NCI-H69 (cell line): ENCODE data around the gene YWHAH.

Experiments used
- DNase-seq: peaks from one replicate; lab custom pipeline; 2025; lab: John Stamatoyannopoulos, UW

The YWHAH gene

DNA sequence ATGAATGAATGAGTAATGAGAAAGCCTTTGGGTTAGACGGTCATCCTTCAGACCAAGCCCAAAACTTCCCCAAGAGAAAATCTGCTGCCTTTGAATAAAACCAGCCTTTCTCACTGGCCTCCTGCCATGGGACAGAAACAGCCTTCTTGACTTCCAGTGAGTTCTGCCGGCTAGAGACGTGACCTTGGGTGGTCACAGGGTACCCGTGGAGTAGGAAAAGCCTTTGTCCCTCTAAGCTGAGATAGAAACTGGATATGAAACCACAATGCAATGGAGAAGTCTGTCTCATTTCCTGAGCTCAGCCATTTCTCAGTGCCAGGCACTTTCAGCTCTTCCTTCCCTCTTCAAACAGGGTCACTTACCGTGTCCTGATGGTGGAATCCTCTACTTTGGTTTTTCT, 21.2 kb upstream of the YWHAH start:
- no peak for DNase-seq

DNA sequence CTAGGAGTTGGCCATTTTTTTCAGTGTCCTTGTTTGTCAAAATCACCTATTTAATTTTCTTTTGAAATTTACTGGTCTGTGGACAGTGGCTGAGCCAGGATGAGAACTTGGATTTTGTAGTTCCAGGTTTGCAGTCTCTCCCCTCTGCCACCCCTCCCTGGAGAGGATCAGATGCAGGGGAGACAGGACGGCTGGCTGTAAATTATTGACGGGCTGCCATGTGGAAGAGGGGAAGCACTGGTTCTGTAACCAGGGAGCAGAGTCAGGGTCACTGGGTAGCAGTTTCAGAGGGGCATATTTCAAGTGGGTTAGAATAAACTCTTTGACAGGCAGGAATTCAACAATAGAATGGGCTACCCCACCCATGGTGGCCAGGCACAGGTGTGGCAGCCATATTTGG, 20.6 kb upstream of the YWHAH start:
- DNase-seq = no peak

DNA sequence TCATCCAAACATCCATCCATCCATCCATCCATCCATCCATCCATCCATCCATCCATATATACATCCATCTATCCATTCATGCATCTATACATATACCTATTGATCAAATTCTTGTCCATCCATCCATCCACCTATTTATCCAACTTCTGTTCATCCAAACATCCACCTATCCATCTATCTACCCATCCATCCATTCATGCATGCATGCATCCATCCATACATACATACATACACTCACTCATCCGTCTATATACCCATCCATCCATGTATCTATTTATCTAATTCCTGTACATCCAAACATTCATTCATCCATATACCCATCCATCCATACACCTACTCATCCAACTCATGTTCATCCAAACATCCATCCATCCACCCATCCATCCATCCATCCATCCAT, 19.3 kb upstream of the YWHAH start:
- no peak for DNase-seq

DNA sequence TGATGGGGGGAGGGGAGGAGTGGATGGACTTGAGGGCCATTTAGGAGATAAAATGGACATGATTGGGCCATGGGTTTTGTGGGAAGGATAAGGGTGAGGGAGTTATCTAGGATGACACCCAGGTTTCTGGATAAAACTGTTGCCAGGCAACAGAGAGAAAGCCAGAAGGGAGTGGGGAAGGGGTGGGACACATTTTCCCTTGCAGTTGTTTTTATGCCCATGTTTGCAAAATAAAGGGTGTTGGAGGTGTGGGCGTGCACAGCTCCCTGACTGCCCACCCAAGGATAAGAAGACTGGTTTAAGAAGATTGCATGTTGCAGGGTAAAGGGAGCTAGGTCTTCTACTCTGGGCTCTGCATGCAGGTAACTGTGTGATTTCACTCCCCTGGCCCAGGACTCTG, 18.3 kb upstream of the YWHAH start:
- DNase-seq = no peak

DNA sequence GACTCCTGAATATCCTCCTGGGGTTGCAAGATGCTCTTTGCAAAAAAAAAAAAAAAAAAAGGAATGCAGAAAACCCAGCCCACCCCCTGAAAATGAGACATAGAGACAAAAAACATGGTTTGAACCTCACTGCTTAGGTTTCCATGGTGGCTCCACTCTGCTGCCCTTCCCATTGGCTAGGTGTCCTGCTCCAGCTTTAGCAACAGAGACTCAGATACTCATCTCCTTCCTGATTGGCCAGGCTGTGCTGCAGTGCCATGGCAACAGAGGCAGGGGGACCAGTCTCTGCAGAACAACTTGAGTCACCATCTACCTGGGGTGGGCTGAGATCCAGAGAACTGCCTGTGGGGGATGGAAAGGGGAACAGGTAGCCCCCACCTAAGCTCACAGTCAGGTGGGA, 17.4 kb upstream of the YWHAH start:
- DNase-seq = peak; percentile 42

DNA sequence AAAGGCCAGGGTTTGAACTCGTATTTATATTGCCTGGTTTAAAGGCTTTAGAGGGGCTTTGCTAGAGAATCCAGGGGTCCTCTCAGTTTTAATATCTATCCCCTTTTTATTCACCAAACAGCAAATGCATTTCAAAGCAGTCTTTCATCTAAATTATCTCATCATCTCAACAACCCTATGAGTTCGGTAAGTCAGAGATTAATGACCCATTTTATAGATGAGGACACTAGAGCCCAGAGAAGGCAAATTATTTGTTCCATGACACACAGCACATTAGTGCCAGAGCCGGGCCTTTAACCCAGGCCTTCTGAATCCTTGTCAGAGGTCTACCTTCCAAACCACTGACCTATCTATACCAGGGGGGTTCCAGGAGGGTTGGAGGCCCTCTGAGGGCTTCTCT, 16.8 kb upstream of the YWHAH start:
- no peak for DNase-seq

DNA sequence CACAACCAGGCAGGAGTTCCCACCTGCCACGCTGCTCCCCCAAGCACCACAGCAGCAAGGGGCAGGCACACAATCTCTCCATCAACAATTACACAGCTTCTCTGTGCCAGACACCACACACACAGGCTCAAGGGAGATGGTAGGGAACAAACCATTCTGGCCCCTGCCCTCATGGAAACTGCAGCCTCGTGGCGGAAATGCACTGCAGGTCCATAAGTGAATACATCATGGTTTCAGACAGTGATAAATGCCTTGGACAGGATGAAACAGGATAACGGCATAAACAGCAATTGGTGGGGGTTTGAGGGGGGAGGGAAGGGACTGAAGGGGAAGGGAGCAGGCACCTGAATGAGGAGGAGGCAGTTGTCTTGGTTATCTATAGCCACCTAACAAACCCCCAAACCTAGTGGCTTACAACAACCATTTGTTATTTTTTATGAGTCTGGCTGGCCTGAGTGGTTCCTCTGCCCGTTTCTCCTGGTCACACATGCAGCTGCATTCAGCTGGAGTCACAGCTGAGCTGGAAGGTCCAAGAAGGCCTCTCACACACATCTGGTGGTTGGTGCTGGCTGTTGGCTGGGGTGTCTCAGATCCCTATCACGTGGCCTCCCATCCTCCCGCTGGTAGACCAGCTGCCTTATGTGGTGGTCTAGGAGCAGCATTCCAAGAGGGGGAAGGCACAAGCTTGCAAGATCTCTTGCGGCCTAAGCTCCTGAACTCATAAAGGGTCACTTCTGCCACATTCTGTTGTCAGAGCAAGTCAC, 15.0 kb upstream of the YWHAH start:
- DNase-seq = peak; percentile 32

DNA sequence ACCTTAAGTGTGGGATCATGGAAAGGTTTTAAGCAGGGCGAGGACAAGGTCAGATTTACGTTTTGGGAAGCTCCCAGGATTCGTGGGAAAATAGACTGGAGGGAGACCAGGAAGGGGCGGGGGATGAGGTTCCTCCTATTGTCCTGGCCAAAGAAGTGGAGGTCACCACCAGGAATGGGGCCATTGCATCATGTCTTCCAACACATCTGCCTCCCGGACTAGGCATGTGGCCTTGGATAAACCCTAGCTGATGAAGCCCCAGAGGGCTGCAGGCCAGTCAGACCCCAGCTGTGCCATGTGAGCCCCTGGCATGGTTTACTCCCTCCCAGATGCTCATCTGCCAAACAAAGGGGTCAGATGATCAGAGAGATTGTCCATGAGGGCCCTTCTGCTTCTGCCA, 11.5 kb upstream of the YWHAH start:
- no peak for DNase-seq

DNA sequence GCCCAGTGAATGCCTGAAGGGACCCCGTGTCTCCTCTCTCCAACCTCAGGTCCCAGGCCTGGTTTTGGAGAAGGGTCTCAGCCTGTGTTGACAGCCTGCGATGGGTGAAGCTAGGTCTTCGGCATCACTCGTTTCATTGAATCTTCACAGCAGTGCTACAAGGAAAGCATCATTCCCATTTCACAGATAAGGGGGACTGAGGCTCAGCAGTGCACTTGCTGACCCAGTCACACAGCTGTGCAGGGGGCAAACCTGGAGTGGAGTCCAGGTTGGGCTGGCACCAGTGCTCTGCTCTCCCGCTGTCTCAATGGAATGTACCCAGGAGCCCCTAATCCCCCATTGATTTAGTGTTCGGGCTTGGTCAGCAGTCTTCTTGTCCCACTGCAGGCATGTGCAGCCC, 10.9 kb upstream of the YWHAH start:
- DNase-seq = no peak

DNA sequence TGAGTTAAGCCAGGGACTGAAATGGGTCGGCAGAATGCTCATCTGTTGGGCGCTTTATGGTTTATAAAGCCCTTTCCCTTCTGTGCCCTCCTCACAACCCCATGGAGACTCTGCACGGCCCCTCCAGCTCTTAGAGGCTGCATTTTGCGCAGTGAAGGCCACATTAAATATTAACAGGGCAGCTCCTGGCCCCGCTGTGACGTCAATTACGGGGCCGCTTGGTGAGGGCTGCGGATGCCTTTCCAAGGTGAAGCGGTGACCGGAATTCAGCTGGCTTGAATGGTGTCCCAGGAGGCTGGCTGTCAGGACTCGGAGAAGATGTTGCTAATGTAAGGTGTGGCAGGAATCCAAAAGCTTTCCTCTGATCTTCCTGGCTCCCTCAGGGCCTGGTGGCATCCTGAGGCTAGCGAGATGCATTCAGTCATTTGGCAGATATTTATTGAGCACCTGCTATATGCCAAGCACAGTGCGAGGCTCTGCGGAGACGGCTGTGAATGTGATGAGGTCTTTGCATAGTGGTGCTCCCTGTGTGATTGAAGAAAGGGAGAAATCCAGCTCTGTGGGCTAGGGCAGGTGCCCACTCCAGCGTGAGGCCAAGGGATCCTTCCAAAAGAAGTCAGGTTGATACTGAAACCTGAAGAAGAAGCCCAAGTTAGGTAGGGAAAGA, 10.4 kb upstream of the YWHAH start:
- DNase-seq = peak; percentile 79

DNA sequence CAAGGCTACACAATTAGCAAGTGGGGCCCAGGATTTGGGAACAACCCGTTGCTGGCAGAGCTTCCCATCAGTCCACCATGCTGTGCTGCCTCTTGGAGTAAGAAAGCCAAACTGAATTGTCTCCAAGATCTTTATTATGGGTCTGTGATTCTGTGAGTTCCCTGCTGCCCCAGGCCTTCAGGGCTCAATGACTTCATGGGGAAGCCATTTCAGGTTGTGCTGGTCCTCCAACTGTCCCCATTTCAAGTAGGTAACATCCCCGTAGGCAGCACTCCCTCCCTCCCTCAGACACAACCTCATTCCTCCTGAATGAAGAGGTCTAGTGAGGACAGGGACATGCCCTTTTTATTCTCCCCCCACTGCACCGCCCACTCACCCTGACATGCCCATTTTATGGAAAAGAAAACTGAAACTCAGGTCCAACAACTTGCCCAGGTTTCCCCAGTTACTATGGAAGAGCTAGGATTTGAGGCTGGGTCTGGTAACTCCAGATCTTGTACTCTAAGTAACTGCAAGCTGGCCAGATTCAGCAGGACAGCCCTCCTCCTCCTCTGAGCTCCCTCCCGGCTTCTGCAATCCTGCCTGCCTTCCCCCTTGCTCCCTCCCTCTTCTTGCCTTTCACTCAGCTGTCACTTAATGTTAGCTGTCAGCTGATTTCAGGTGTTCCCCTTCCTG, 8.2 kb upstream of the YWHAH start:
- no peak for DNase-seq

DNA sequence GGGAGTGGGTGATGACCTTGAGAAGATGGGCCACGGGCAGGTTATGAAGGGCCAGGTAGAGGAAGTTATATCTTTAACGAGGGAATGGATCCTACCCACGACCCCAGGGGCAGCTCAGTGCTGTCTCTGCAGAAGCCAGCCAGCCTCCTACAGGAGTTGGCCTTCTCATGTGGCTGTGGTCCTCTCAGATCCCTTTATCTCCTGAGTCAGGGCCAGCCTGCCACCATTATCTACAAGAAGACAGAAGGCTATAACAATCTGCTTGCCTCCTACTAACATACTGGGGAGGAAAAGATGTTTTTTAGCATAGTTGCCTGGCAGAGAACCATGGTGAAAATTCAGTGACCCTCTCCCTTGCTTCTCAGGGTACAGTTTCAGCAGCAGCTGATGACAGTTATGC, 7.0 kb upstream of the YWHAH start:
- DNase-seq = no peak

DNA sequence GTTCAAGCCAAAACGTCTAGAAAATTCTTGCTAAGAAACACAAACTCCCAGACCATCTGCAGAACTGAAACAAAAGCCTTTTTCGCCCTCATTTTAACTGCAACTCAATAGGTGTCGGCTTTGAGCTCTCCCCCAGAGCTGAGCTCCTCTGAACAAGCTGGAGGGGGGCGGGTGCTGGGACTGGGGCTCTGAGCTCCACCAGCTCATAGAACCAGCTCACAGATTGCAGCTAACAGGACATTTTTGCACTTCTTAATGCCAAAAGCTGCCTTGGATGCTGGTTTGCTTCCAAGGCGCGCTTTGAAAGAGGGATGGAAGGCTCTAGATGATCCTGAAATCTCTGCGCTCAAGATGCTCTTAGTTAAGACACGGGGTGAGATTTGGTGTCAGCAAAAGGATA, 6.0 kb upstream of the YWHAH start:
- no peak for DNase-seq

DNA sequence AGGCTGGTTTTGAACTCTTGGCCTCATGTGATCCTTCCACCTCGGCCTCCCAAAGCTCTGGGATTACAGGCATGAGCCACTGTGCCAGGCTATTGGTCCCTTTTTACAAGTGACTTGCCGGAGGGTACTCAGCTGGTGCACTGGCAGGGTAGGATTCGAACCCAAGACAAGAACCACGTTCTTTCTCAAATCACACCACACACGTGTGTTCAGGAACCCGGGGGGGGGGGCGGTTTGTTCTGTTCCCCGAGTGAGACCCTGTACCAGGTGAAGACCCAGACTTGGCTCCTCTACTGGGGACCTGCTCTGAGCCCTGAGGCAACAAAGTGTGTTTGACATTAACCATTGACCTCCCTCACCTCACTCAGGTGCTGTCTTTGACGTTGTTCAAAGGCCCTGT, 3.8 kb upstream of the YWHAH start:
- DNase-seq = no peak

DNA sequence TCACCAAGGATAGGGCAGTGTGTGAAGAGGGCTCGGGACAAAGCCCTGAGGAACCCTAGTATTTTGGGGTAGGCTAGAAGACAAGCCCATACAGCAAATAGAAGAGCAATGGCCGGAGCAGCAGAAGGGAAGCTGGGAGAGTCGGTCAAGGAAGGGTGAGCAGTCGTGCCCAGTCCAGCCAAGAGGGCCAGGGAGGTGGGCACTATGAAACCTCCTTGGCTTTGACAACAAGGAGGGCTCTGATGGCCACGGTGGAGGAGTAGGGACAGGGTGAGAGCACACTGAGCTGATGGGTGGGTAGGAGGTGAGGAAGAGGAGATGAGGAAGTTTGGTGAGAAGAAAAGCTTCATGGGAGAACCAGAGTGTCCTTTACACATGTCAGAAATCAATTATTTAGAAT, 2.2 kb upstream of the YWHAH start:
- DNase-seq = no peak

DNA sequence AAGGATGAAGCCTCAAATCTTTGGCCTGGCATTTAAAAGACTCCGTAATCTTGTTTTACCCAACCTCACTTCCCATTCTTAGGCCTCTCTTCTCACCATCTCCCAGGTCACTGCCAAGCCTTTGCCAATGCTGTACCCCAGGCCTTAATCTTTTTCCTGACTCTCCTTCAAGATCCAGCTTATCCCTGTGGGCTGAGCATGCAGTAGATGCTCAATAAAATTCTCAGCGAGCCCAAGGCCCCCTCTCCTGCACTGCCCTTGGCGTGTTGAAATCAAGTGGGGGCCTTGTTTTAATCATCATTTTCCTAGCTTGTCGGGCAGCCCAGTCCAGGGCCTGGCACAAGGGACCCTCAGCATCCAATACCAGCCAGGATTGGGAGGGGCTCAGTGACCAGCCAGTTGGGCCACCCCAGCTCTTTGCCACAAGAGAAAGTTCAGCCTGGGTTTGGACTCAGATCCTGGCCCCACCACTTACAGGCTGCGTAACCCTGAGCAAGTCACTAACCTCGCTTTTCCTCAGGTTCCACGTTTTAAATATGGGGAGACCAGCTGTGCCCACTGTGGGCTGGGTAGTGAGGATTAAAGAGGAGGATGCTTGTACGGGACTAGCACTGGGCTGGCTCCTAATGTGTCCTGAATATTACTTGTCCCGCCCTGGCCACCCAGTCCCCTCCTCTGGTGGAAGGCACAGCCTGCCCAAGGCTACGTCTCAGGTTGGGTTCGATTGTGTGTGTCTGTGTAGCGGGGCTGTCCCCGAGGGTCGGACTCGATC, 943 bp upstream of the YWHAH start:
- DNase-seq = no peak

DNA sequence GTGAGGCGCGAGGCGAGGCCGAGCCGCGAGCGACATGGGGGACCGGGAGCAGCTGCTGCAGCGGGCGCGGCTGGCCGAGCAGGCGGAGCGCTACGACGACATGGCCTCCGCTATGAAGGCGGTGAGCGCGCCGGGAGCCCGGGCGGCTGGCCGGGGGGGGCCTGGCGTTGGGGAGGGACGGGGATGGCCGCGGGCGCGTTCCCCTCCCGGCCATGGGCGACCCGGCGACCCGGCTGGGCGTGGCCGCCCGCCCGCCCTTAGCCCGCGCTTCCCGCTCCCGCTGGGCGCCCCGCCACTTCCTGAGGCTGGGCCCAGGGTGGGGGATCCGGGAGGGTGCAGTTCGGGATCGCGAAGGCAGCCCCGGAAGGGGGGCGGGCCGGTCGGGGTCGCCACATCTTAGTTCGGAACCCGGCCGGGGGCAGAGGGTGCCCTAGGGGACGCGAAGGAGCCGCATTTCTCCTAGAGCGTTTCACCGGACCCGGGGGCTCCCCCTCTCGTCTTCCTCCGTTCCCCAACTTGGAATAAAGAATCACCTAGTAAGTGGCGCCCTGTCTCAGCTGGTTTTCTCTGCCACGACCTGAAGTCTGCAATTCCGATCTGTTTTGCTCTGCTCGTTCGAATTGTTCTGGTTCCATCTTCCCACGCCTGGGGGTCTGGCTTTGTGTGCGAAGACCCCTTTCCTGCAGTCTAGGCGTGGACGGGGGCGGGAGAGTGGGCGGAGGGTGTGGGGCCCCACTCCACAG, 536 bp downstream of the YWHAH start:
- DNase-seq = peak; percentile 87

DNA sequence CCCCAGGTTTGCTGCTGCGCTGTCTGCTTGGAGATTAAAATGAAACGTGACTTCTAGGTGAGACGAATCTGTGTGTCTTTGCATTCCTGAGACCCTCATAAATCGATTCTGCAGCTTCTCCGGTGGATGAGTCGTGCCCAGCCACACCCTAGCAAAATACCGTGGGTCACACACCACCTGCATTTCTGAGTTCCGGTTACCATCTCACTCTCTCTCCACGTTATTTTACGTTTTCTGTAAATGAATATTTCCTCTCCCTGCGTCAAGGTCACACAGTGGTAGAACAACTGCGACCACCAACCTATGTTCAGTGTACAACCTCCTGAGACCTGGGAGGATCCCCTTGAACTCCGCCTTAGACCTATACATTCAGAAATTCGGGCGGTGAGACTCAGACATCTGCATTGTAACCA, 1.1 kb downstream of the YWHAH start:
- no peak for DNase-seq

DNA sequence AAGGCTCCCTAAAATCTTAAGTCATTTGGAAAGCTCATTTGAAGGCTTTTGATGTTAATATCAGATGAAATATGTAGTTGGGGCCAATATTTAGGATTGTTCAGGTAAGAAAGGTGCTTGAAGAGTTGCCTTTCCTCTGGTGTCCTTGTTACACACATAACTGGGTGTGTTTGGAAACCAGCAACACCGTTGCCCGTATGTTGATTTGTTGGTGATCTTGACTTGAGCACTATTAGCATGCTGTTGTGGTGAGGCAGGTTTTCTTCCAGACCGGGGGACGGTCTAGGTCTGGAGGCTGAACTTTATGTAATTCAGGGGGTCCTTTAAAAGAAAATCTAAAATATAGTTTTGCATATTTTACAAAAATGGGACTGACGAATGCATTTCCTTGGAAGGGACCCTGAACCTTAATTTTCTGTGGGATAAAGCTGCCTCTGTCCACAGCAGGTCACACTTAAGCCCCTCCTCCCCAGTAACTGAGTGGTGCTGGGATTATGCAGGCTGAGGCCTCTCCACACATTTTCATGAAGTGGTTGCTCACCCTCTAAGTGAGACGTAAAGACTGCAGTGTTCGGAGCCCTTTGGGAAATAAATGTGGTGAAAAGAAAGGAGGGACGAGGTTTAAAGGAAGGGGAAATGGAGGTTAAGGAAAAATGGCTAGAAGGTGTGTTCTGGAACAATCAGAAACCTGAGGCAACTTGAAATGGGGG, 1.8 kb downstream of the YWHAH start:
- peak; percentile 36 for DNase-seq

DNA sequence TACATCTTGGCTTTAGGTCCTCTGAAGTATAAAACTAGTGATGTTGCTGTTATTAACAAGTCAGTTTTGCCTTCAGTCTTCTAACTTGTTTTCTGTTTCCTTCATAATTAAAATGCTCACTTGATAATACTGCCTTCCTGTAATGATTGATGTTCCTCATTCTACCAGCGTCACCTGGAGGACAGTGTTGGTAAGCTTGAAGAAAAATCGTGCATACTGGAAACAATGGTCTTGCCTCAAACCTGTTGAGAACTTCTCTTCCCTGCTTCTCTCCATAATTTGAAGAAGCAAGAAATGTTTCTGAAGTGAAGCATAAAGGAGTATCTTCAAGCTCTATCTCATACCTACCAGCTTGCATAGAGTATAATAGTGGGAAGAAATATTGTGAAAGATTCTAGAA, 3.0 kb downstream of the YWHAH start:
- peak; percentile 57 for DNase-seq

DNA sequence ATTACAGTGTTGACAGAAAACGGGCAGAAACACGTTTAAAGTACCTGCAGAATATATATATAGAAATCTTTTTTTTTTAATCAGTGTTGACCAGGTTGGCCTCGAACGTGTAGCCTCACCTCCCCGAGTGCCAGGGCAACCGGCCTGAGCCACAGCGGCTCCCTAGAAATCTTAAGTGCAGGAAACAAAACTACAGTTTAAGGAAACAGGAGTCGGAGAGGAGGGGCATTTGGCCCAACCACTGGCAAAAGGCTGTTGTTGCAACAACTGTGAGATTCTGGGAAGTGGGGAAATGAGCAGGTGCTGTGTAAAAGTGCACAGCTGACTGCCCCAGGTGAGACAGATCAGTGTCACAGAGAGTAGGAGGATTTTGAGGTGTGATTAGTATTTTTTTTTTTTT, 3.7 kb downstream of the YWHAH start:
- DNase-seq = no peak
